EL (cell line): ENCODE data around the gene ARL2.
A peak's percentile ranks its signal among the peaks of the same experiment; 100 is the strongest.
"Not testable (repeated sequence)": the region's sequence is repeated elsewhere in the genome, so short reads cannot be mapped to it uniquely, and the experiment has no call there.

ENCODE experiments used
- DNase-seq: peaks from one replicate; pipeline ENCODE4 v3.0.0-alpha.2; 2016

ARL2 gene

DNA sequence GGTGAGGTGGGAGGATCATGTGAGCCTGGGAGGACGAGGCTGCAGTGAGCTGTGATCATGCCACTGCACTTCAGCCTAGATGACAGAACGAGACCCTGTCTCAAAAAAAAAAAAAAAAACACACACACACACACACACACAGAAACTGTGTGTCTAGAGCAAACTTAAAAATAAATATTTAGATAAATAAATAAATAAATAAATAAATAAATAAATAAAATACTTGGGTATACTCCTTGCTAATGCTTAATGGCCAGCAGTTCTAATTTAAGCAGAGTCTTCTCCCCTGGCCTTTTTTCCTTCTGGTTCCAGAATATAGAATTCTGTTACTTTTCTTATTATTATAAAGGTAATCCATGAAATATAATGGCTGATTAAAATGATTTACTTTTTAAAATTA, 5.1 kb upstream of the ARL2 start:
- no peak for DNase-seq

DNA sequence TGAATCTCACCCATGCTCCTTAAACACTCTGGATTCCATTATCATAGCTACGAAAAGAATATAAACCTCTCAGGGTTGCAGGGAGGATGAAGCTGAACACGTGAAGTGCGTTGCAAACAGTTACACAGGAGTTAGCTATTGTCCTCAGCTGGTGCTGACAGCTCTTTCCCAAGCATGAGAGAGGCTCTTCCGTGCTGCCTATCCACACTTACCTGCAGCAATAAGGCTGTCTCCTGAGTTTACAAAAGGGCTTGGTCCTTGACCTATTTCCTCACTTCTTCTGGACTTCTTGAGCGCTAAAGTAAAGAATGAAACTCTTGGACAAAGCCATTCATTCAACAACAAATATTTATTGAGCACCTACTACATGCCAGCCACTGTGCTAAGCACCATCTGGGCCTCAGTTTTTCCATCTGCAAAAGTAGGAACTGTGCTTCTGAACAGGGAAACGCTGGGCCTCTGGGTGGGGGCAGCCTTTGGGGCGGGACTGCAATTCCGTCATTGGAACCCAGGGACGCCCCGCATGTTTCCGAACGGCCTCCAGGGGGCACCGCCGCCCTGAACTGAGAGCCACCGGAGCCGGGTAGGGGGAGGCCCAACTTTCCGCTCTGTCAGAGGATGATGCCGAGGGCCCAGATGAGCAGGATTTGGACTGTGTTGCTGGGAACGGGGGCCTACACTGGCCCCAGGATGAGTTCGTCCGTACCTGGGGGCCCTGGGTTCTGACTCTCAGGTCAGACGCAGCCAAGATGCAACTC, 651 bp upstream of the ARL2 start:
- DNase-seq = peak; percentile 90

DNA sequence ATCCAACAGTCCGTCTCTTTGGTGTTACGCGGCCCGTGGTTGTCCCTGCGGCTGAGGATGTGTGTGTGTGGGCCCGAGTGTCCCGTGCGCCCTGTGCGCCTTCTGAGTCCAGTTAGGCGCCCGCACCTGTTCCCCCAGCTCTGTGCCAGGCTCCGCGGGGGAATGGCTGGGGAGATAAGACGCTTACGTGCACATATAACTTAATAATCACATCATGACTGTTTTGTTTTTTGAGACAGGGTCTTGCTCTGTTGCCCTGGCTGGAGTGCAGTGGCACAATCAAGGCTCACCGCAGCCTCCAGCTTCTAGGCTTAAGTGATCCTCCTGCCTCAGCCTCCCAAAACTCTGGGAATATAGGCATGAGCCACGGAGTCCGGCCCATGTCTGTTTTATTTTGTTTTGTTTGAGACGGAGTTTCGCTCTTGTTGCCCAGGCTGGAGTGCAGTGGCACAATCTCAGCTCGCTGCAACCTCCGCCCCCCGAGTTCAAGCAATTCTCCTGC, 817 bp downstream of the ARL2 start:
- no peak for DNase-seq

DNA sequence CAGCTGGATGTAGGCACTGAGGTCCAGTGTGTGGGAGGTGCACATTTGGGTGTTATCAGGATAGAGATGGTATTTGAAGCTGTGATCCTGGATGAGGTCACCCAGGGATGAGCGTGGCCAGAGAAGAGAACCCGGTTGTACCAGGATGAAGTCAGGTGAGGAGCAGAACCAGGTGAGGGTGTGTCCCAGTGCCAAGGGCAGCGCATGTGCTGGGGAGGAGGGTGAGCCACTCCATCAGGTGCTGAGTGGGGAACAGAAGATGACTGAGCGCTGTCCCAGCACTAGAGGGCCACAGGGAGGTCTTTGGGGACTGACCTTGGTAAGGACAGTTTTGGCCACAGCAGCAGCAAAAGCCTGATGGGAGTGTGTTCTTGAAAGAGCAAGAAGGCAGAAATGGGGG, 2.7 kb downstream of the ARL2 start:
- DNase-seq = no peak

- DNase-seq = no peak
These were observed 4.0 kb downstream of the ARL2 start for GRCh38 chr11:65017937-65018336.

GRCh38 chr11:65019824-65020223, 5.9 kb downstream of the ARL2 start:
- no peak for DNase-seq

- no peak for DNase-seq
These were observed 7.0 kb downstream of the ARL2 start for GRCh38 chr11:65021003-65021402.

- no peak for DNase-seq
These were observed 7.5 kb downstream of the ARL2 start for GRCh38 chr11:65021509-65021908.

GRCh38 chr11:65023502-65023901, 9.5 kb downstream of the ARL2 start:
- not testable (repeated sequence) for DNase-seq

DNA sequence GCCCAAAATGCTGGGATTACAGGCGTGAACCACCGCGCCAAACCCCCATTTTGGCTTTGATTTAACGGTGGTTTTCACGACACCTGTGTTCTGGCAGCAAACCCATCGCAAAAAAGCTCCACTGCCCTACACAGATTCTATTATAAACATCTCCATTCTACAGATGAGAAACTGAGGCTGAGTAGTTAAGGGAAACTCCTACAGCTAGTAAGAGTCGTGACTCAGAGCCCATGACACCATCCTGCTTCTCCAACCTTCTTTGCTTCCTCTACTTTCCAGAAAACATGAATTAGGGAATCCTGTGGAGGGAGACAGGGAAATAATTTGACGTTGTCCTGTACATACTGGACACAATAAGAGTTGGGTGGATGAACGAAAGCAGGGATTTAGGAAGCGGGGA, 12.8 kb downstream of the ARL2 start:
- no peak for DNase-seq

DNA sequence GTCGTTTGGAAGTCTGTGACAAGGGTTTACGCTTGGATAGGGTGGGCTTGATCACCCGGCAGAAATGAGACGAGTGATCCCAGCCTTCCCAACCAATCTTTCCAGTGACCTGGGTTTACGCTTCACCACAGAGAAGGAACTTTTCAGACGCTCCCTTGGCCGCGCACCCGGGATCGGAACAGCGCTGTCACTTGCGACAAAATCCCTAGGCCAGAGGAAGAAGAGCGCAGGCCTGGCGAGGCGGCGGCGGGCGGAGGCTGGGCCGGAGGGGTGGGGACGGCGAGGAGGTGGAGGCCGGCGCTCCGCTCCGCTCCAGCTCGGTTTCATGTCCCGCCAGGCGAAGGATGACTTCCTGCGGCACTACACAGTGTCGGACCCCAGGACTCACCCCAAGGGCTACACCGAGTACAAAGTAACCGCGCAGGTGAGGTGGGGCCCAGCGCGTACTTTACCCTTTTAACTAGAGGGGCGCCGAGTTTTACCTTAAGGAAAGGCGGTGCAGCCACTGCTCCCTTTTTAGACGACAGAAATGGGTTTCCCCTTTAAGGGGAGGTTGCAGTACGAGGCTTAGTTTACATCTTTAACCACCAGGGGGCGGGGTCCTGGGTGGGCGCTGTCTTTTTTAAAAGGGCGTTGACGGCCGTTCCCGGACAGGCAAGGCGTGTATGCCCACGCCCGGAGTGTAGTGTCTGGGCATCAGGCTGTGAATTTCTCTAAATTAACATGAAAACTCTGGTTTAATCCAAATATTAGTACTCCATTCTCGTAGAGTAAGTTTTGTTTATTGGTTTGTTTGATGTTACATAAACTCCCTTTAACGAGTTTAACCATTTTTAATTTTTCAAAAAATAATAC, 13.5 kb downstream of the ARL2 start, which contains the start of gene SNX15:
TSS of gene SNX15 (plus strand) at position 227 of the 855 bp plus-strand sequence. CDS start at position 326, 99 bp downstream.
- peak; percentile 96 for DNase-seq

DNA sequence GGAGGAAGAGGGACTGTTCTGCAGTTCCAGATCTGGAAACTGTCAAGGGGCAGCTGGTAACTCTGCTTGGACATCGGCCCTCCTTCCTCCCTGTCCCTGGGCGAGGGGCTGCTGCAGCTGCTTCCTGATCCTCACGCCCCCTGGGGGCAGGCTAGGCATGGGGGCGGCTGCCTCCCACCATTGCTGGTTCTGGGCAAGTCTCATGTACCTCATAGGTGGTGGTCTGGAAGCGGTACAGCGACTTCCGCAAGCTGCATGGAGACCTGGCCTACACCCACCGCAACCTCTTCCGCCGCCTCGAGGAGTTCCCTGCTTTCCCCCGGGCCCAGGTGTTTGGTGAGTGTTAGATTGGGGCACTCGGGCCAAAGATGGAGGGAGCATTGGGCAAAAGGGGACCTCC, 18.3 kb downstream of the ARL2 start:
- DNase-seq = no peak

GRCh38 chr11:65034423-65034822, 20.5 kb downstream of the ARL2 start:
- no peak for DNase-seq

DNA sequence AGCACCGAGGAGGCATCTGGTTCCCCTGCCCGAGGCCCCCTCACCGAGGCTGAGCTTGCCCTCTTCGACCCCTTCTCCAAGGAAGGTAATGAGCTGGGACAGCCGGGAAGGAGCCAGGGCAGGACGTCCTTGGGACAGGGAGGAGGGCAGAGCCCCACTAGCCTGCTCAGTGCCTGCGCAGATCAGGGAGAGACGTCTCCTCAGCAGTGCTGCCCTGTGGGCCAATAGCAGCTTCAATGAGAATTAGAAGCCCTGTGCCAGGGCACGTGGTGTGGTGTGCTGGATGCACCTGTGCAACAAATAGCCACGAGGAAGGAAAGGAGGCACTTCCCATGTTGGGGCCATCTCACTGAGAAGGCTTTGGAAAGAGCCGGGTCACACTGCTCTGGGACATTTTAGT, 21.6 kb downstream of the ARL2 start:
- DNase-seq = no peak

- DNase-seq = no peak
These were observed 23.0 kb downstream of the ARL2 start for GRCh38 chr11:65036931-65037330.

- no peak for DNase-seq
These were observed 26.5 kb downstream of the ARL2 start for GRCh38 chr11:65040520-65040846.

GRCh38 chr11:65040847-65041622, 27.1 kb downstream of the ARL2 start, which contains the start of gene SAC3D1:
Gene SAC3D1 (plus strand): TSS chr11:65041210. CDS start chr11:65041293, 83 bp downstream.
- peak; percentile 98 for DNase-seq

DNA sequence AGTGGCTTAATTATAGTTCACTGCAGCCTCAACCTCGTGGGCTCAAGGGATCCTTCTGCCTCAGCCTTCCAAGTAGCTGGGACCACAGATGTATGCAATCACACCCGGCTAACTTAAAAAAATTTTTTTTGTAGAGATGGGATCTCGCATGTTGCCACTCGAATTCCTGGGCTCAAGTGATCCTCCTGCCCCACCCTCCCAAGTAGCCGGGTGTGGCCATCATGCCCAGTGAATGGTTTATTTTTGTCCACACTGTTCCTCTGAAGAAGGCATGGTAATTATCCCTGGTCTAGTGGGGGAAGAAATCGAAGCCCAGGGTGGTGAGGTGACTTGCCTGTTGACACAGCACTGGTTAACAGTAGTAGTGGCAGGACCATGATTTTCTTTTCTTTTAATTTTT, 28.9 kb downstream of the ARL2 start:
- no peak for DNase-seq

DNA sequence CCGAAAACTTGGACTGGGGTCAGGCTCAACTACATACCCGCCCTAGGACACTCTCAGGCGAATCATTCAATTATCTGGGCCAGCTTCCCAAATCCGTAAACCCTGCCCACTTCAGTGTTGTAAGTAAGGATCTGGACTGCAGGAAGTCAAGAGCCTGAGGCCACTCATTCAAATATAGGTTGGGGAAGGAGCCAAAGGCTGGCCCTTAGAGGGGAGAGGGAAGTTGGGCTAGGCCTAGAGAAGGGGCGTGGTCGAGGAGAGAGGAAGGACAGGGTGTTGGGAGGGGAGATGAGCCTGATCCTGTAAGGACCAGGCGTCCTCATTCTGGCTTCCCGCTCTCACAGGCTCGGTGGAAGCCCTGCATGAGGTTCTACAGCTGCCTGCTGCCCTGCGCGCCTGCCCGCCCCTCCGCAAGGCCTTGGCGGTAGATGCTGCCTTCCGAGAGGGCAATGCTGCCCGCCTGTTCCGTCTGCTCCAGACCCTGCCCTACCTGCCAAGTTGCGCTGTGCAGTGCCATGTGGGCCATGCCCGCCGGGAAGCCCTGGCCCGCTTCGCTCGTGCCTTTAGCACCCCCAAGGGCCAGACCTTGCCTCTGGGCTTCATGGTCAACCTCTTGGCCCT, 30.0 kb downstream of the ARL2 start:
- peak; percentile 79 for DNase-seq

DNA sequence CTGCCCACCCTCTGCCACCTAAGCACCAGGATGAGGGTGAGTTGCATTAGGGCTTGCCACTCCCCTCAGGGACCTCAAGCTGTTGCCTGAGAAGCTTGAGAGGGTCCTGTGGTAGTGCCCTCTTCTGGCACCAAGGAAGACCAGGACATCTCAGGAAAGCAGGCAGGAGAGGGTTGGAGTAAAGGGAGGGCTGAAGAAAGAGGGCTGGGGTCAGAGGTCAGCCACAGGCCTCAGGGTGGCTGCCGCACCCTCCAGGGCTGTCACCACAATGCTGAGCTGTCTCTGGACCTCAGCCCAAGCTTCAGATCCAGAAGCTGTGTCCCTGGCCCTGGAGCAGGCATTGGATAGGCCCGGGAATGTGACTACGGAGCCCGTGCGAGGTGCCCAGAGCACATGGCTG, 31.1 kb downstream of the ARL2 start:
- no peak for DNase-seq

GRCh38 chr11:65045728-65046127, 31.8 kb downstream of the ARL2 start:
- DNase-seq = no peak

- DNase-seq = no peak
These were observed 33.8 kb downstream of the ARL2 start for GRCh38 chr11:65047581-65048422.
